K562 (cell line): ENCODE measurements around the gene PCSK6. TPM values are rescaled to one million over a fixed set of nuclear protein-coding genes. Genes with fewer than 3 reads are reported as not detected.

ENCODE experiments used
- DACH1 ChIP-seq: fragments of 450-650 bp; IDR thresholded peaks from 2 replicates; pipeline ENCODE4 v1.6.1; 2018; ENCODE audit not compliant: partially characterized antibody
- EP300 ChIP-seq: IDR thresholded peaks from 2 replicates; pipeline ENCODE4 v1.6.1; 2012; ENCODE audit warnings: low read length, improper control_type of control experiment
- FOXM1 ChIP-seq, 2 experiments: fragments of 450-650 bp in 1 of 2; sonication (generic) in 1 of 2; formaldehyde crosslinking in 1 of 2; IDR thresholded peaks; 2 replicates each; pipeline versions ENCODE4 v1.6.1 to v1.9.0; 2017 to 2022; ENCODE audit warnings: low read depth in 2 of 2, mild to moderate bottlenecking in 2 of 2, missing genetic modification reagents in 1 of 2, moderate library complexity in 1 of 2
- MTA2 ChIP-seq: fragments of 450-650 bp; IDR thresholded peaks from 2 replicates; pipeline ENCODE4 v1.6.1; 2016; ENCODE audit warnings: low read depth
- PYGO2 ChIP-seq: fragments of 450-650 bp; IDR thresholded peaks from 2 replicates; pipeline ENCODE4 v1.6.1; 2016; ENCODE audit warnings: mild to moderate bottlenecking, missing genetic modification characterization, moderate library complexity, missing compliant biosample characterization
- SMC3 ChIP-seq: conservative IDR thresholded peaks from 2 replicates; pipeline ENCODE4 v1.6.1; 2011; ENCODE audit warnings: low read depth, low read length, improper control_type of control experiment; ENCODE audit not compliant: insufficient read depth
- ZNF280B ChIP-seq: fragments of 250-450 bp; sonication (Bioruptor Pico); IDR thresholded peaks from 2 replicates; pipeline ENCODE4 v1.5.1; 2021; ENCODE audit warnings: mild to moderate bottlenecking
- ZNF431 ChIP-seq: sonication (generic); formaldehyde crosslinking; IDR thresholded peaks from 2 replicates; pipeline ENCODE4 v1.8.0; 2022; ENCODE audit warnings: mild to moderate bottlenecking, missing genetic modification reagents
- ZNF584 ChIP-seq: fragments of 200-800 bp; sonication (Bioruptor generic); IDR thresholded peaks from 2 replicates; pipeline ENCODE4 v1.6.1; 2016; ENCODE audit warnings: low read depth, mild to moderate bottlenecking, missing genetic modification characterization, missing compliant biosample characterization
- polyA plus RNA-seq, 8 experiments: library from polyadenylated mRNA; depleted of rRNA in 4 of 8; stranded (reverse) in 5 of 8; unstranded in 3 of 8; fragments of >200 nt; fragmentation: Nextera tagmentation in 2 of 8; fragmentation: Illumina TruSeq in 1 of 8; extraction: Ambion mirVana in 2 of 8; extraction: Trizol in 1 of 8; gene quantifications; 2 replicates each; pipeline versions ENCODE4 v1.2.1 to v1.2.3, GENCODE V29; 2011 to 2014; ENCODE audit warnings: inconsistent platforms in 1 of 8, missing spikeins in 1 of 8
- total RNA-seq, 7 experiments: library from RNA; depleted of rRNA in 6 of 7; stranded (reverse); fragments of >200 nt in 6 of 7; fragmentation: Illumina TruSeq in 2 of 7; extraction: Trizol in 2 of 7; gene quantifications; 2 replicates each; pipeline versions ENCODE4 v1.2.1 to v1.2.3, GENCODE V29; 2011 to 2021; ENCODE audit warnings: low replicate concordance in 1 of 7

The PCSK6 gene
- total and polyA plus RNA-seq, 9 of the 15 experiments (the other 6 are each of a cell fraction or from before 2014, with no cell fraction given) = 2.2 to 32.6 (median 14.5) TPM

GRCh38 chr15:101255615-101256241 lies 233.8 kb downstream of the PCSK6 start (continued):
- peak; percentile 77 for TF ChIP-seq FOXM1 (IDR thresholded peaks at IDR 0.05; ENCODE audit: low read depth)
- TF ChIP-seq FOXM1 (CRISPR knock-in tag; IDR thresholded peaks at IDR 0.05; ENCODE audit: low read depth) = no peak
- no peak for TF ChIP-seq ZNF431 (CRISPR knock-in tag)
- TF ChIP-seq SMC3 = no peak
- TF ChIP-seq DACH1 = peak; percentile 90
- TF ChIP-seq ZNF280B (CRISPR knock-in tag) = no peak
- TF ChIP-seq MTA2 = peak; percentile 93
- TF ChIP-seq EP300 = peak; percentile 91
- TF ChIP-seq PYGO2 = 0 out of 2 replicates have a peak, but pooled peaks have one; percentile 33
- peak; percentile 65; the same call in 1 of the 2 replicates for TF ChIP-seq ZNF584 (CRISPR knock-in tag)
